Epidermal melanocyte (primary cell): ENCODE measurements around the gene GFRA1.
A peak's percentile ranks its signal among the peaks of the same experiment; 100 is the strongest.
"Not testable (repeated sequence)": the region's sequence is repeated elsewhere in the genome, so short reads cannot be mapped to it uniquely, and the experiment has no call there.

Experiments used
- DNase-seq: peaks from one replicate; pipeline ENCODE4 v3.0.0; 2011; ENCODE audit warnings: low spot score; ENCODE audit not compliant: insufficient read length

Gene GFRA1

DNA sequence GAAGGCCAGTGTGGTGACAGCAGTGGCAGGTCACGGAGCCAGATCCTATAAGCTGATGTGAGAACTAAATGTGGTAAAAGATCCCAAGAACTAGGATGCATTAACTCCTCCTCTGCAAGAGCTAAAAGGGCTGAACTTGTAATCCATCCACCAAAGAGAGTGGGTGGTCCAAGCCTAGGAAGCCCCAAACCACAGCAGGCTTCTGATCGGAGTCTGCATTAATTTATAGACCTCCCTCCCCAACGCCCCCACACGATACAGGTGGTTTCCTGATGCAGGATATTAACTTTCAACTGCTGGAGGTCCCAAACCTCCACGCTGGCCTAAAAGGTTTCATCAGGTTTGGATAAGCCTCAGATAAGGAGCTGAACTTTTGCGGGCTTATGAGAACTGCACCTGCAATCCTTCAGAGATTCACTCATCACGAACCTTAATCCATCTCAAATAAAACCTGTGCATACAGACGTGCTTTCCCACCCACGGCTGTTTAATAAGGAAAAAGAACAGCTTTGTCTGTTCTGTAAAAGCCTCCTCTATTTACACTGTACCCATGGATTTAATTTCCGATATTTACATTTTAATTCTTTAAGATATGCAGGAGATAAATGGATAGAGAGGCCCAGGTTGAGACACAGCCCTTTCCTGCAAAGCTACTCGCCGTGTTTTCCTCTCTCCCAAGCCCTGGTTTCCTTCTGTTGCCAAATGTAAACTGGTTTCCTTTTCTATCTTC, 74.9 kb downstream of the GFRA1 start:
- no peak for DNase-seq

DNA sequence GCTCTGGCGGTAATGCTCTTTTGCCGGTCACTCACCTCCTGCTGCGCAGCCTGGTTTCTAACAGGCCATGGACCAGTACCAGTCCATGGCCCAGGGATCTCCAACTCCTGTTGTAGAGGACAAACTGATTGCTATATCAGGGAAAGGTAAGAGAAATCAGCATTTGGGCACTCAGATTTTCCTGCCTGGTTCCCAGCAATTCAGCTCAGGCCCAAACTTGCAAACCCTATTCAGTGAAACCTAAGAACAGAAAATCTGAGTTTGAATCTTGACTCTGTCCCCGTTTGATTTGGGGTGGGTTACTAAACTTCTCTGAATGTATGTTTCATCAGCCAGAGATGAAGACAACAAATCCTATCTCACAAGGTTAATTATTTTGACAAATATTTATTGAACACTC, 77.4 kb downstream of the GFRA1 start:
- DNase-seq = no peak

DNA sequence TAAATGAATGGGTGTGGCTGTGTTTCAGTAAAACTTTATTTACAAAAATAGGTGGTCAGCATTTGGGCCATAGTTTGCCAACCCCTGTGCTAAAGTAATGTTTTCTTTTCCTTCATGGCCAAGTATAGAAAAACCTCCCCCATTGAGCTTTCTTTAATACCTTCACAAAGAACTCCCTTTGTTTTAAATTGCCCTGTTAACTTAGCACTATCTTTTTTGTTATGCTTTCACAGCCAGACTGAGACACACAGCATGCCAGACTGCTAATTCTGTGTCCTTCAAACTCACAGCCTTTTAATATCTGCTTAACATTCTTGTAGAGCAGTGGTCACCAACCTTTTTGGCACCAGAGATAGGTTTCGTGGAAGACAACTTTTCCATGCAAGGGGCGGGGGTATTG, 78.0 kb downstream of the GFRA1 start:
- no peak for DNase-seq

DNA sequence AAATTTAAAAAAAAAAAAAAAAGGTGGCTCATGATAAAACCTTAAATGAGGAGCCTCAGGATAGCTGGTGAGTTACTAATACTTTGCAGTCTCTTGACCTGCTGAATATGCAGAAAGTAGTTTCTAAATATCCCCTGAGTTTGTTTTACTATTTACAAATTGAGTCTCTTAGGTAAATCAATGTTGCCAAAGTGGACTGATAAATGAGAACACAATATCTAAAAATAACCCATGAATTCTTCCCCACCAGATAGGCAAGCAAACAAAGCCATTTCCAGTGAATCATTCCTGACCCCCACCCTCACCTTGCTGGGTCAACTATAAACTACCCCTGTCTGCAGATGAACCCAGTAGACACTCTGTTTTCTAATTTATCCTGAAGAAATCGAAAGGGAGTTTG, 78.9 kb downstream of the GFRA1 start:
- no peak for DNase-seq

DNA sequence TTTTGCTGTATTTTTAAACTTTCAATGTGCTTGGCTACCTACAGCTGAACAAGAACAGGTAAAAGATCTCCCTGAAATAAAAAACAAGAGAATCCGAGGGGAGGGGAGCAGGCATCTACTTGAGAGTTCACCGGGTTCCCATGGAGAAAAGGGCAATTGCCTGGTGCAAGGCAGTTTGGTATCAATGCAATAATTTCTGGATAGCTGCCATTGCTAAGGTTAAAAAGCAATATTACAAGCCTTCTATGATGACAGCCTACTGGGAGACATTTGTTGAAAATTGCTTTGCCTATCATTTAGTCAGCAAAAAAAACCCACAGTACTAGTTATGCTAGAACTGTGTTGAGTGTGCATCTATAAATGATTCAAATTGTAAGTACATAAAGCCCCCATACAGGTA, 82.1 kb downstream of the GFRA1 start:
- no peak for DNase-seq

DNA sequence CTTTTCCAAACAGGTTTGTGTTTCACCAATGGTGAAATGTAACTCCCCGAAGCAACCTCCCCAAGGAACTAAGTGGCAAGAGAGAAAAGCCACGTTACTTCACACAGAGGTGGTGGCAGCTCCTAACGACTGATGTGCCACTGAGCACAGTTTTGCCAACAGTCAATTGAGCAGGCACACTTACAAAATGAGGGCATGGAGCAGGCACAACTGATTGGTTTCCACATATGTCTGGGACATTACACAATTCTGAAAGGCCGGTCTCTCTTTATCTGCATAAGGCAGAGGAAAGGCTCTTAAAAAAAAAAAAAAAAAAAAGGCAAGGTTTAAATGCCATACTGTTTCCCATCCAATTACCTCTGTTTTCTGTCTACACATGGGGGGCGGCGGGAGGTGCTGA, 86.7 kb downstream of the GFRA1 start:
- DNase-seq = no peak

DNA sequence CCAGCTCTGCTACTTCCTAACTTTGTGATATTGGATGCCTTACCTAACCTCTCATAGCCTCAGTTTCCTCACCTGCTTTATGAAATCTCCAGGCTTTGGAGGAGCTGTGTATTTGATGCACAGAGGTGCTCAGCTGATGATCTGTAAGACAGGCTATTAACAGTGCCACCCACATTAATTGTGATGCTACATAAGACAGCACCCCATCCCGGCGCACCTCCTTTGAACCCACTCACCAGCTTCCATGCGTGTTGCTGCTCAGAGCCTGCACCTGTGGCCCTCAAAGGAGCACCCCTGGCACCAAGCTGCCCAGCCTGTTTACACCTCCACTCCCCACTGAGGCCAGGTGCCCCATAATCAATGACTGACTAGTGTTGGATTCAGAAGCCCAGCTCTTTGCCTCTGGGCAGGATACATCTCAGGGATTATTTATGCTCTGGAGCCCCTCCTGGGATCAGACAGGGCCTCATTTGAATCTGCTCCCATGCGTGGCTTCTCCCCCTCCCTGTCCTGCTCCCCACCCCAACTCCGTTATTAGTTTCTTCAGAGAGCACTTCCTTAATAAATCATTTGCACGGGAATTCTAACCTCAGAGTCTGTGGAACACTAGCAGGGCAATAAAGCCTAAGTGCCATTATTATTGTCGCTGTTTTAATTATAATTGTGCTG, 87.7 kb downstream of the GFRA1 start:
- DNase-seq = no peak

DNA sequence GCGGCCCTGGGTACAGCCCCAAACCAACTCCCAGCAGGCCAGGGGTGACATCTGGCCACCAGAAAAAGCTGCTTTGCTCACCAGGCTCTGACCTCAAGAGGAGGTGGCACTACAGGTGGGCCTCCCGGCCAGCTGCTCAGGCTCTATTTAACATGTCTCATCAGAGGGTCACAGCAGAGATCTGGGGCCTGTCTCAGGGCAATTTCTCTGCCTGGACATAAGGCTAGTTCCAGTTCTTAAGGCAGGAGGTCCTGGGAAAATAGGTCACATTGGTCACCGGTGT, 88.6 kb downstream of the GFRA1 start:
- no peak for DNase-seq

DNA sequence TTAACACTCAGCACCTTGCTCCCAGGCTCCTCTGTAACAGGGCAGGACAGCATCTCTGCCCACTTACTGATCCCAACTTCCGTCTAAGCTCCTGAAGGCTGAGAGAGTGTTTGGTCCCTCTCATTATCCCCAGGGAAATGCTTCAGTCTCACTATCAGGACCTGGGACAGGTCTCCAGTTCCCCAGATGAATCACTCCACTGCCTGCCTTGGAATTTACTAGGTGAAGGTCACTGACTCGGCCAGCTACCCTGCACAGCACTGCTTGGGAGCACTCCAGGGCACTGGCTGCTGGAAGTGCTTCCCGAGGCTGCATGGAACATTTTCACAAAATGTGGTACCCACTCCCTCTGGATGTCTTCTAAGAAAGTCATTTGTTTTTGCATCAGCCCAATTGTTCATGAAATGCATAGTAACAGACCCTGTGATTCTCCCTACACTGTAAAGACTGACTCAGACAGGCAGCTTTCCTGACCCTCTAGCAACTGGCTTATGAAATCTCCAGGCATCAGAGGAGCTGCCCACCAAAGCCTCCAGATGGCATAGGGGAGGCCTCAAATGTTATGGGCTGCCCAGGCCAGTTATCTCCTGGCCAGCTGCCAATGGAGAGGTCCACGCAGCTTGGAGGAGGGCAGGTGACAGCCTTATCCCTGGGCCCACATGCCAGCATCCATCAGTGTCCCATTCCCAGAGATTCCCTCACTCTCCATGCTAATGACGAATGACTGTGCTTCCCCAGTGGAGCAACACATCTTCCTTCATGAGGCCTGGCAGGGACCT, 89.1 kb downstream of the GFRA1 start:
- no peak for DNase-seq

DNA sequence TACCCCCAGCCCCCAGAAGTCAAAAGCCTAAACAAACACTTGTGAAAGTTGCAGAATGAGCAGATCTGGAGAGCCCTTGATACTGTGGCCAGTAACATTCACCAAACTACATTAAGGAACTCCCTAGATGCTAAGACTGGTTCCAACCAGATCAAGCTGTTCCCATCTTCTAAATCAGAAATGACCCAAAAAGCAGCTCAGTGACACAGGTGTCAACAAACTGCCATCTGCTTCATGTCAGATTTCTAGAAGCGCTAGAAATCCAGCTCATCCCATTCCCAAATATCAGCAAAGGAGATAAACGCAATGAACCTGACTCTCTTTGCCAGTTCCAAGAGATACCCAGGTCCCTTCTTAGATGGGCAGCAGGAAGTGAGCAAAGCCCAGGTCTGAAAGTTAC, 90.6 kb downstream of the GFRA1 start:
- DNase-seq = no peak

DNA sequence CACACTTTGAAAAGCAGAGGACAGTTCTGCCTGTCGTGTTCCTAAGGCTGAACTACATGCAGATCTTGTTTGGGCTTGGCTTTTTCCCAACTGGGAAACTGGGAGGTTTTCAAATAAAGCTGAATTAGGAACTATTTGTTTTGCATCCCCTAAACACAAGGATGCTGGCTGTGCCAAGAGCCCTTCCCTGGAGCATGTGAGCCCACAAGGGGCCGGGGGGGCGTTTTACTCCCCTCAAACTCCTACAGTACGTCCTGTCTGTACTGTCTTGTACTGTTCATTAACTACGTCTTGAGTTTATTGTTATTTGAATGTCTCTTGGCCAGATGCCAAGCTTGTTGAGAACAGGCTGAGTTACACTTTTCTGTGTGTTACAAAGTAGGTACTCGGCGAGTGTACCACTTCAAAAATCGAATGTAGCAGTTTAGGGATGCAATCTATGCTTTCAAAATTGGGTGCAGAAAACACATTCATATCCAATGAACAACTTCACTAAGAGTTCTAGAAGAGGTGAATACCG, 94.9 kb downstream of the GFRA1 start:
- no peak for DNase-seq

DNA sequence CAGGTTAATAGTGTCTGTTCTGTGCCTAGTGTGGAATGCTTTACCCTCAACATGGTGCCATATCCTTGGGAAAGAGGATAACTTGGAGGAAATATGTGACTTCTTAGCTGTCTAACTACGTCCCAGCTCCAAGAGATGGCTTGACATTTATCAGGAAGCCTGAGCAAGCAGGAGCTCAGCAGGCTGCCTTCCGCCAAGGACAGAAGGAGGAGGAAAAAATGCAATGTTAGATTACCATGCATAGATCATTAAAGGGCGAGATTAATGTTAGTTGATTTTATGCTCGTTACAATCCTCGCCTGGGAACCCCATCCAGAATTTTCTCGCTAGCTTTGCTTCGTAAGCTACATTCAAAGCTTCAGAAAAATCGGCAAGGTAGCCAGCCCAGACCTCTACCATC, 97.8 kb downstream of the GFRA1 start:
- no peak for DNase-seq

DNA sequence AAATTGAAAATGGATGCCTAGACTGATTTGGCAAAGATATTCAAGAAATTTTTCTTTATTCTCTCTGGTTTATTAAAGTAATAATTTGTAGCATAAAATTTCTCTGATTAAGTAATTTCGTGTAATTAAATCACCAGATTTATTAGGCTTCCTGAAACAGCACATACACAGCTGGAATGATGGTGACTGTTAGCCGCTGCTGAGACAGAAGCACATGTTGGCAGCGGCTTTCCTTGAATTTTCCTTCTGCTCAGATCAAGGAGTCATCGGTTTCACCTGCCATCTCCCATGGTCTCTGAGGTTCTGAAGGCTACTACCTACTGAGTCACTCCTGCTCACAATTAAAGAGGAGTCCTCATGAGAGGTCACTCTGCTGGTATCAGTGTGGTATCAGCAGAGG, 101.5 kb downstream of the GFRA1 start:
- no peak for DNase-seq

DNA sequence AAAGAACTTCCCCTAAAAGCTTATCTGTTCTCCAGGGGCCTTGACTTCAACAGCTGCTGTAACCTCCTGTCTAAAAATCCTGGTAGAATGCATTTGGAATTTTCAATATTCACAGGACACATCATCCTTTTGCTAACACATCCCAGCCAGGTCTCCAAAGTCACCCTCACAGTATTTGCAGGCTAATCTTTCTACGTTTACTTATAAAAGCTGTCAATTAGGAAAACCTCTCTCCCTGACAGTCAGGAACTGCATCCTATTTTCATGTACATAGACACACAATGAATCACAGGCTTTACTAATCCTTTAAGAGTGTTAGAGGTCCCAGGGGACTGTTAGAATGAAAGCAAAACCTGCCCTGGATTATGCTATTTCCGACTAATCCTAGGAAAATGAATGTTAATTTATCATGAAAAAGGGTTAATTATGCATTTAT, 102.2 kb downstream of the GFRA1 start:
- no peak for DNase-seq

DNA sequence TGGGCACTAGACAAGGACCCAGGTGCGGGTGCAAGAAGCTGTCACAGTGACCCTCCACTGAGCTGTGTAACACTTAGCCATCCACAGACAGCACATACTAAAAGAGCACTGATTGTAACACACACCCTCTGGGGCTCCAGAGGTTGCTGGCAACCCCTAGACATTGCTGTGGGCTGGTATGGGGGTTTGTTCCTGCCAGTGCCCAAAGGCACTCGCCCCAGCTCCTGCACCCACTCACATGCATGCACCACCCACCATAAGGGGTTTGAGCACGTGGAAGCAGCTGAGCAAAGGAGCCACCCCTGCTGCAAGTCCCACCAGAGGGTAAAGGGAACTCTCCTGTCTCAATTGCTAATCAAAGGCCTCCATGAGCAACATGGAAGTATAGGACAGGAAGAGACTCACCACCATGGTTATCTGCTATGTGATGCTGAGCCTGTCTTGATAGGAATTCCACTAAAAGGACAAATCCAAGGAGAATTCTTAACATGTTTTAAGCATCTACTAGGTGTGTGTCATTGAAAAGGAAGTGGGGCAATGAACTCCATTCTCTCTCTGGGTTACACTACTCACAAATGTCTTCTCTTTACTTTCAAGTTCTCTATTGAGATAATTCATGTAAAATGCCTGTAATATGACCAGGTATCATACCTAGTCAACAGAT, 103.1 kb downstream of the GFRA1 start:
- DNase-seq = no peak

DNA sequence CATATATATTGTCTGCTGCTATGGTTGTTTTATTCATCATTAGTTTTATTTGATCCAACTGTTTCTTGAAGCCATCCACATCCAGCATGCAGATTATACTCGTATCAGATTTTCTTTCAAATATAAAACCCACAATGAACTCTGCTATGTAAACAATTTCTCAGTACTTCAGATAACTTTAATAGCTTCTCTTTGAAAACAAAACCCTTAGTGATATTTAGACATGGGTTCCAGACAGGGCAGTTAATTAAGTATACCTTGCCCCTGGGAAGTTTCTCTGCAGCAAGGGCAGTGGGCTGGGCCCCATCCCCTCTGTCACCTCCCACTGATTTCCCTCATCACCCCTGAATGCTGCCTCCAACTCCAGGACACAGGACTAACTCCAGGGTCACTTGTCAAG, 104.3 kb downstream of the GFRA1 start:
- no peak for DNase-seq

DNA sequence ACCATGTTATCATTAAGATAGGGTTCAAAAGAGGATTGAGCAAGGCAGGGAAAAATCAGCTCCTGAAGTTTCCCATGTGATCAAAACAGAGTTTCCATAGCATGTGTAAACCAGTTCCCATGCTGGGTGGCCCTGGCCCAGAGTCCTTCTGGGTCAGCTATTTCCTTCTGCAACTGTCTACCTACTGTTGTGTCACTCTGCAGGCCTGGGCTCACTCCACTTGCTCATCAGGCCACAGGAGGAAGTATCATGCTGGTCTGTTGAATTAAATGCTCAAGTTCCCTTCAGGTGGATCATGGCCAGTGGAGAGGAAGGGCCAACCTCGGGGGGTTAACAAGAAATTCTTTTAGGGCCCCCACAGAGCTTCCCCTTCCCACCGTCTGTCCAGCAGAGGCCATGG, 104.7 kb downstream of the GFRA1 start:
- no peak for DNase-seq

DNA sequence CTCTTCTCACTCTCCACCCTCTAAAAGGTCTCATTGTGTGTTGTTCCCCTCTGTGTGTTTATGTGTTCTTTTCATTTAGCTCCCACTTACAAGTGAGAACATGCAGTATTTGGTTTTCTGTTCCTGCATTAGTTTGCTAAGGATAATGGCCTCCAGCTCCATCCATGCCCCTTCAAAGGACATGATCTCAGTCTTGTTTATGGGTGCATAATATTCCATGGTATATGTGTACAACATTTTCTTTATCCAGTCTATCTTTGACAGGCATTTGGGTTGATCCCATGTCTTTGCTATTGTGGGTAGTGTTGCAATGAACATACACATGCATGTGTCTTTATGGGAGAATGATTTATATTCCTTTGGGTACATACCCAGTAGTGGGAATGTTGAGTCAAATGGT, 107.1 kb downstream of the GFRA1 start:
- DNase-seq = not testable (repeated sequence)

DNA sequence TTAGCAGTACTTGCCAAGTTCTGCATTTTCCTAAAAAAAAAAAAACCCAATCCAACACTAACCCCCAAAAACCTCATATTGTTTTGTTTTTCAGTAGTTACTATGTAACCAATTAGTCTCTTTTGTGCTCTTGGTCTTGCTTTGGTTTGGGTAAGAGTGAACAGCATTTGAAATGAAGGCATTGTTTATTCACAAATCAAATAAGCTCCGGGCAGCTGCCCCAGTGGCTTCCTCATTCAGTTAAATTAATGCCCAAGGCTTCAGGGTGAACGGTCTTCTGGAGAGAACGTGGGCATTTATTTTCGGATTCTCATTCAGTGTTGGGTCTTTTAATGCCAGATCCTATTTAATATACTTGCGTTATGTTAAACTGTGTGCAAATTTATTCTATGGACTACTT, 108.7 kb downstream of the GFRA1 start:
- DNase-seq = peak; percentile 39

DNA sequence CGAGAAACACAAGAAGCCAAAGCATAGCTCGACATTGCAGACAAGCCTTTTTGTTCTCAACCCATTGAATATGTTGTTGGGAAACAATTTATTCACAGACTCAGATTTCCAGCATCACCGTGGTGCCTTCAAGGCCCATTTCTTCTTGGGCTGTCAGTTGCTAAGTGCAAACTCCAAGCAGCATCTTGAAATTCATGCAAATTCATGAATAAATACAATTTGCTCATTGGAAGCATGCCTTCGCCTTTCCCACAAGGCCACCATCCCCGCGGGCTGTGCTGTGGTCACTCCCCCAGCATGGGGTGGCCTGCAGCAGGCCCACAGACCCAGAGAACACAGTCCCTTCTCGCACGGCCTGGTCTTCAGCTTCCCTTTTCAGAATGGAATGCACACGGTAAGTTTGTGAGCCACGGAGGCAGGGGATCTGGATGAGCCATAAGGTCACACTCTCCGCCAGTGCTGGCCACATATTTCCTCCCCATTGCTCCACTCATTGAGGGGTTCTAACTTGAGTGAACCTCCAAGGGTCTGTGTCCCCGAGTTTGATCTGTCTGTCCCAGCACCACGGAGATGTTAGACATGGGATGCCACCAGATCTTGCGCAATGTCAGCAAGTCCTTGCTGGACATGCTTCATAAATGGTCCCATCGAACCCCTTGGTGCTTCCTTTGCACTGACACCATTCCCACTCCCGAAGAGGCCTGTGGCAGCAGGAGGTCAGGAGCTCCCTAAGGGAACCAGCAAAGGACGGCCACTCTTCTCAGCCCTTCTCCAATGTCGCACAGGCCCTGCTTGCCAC, 109.5 kb downstream of the GFRA1 start:
- no peak for DNase-seq

DNA sequence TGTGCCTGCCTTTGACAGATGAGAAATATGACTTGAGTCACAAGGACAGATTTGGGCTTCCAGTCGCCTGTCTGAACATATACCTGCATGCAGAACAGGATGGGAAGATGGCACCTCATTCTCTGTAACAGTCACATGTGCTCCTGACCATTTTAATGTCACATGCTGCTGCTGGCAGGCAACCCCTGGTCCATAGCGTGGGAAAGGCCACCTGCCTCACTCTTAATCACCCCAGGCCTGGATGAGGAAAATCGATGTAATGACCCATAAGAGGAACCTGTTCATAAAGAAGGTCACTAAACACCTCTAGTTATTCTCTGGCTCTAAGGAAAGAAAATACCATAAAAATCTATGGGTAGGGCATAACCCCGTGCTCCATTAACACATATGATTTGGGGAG, 110.2 kb downstream of the GFRA1 start:
- no peak for DNase-seq
